ENCODE data around the gene EHHADH. TPM values are rescaled to one million over a fixed set of nuclear protein-coding genes. Genes with fewer than 3 reads are reported as not detected.

EHHADH gene
- polyA plus RNA-seq, 1 of the 3 experiments (the other 2 are of a cell fraction): 2.5 TPM

DNA sequence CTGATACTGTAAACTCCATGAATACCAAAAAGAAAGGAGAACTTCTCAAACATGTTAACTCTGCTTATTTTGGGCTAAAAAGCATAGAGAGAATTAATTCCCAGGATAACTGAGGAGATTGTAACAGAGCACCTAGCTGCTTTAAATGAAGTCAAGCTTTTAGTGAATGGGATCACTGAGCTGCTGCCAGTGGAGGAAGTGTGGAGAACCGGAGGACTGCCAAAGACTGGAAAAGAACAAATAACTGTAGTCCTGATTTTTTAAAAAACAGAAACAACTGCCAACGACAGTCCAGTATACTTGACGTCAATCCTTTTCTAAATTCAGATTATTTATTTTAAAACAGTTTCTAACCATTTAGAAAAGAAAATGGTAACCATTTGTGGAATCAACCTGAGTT is 104.3 kb downstream of the EHHADH start (continued):
- TF ChIP-seq, protein P1, sequence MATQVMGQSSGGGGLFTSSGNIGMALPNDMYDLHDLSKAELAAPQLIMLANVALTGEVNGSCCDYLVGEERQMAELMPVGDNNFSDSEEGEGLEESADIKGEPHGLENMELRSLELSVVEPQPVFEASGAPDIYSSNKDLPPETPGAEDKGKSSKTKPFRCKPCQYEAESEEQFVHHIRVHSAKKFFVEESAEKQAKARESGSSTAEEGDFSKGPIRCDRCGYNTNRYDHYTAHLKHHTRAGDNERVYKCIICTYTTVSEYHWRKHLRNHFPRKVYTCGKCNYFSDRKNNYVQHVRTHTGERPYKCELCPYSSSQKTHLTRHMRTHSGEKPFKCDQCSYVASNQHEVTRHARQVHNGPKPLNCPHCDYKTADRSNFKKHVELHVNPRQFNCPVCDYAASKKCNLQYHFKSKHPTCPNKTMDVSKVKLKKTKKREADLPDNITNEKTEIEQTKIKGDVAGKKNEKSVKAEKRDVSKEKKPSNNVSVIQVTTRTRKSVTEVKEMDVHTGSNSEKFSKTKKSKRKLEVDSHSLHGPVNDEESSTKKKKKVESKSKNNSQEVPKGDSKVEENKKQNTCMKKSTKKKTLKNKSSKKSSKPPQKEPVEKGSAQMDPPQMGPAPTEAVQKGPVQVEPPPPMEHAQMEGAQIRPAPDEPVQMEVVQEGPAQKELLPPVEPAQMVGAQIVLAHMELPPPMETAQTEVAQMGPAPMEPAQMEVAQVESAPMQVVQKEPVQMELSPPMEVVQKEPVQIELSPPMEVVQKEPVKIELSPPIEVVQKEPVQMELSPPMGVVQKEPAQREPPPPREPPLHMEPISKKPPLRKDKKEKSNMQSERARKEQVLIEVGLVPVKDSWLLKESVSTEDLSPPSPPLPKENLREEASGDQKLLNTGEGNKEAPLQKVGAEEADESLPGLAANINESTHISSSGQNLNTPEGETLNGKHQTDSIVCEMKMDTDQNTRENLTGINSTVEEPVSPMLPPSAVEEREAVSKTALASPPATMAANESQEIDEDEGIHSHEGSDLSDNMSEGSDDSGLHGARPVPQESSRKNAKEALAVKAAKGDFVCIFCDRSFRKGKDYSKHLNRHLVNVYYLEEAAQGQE (IDR thresholded peaks at IDR 0.05; ENCODE audit: low read depth, low read length): no peak

DNA sequence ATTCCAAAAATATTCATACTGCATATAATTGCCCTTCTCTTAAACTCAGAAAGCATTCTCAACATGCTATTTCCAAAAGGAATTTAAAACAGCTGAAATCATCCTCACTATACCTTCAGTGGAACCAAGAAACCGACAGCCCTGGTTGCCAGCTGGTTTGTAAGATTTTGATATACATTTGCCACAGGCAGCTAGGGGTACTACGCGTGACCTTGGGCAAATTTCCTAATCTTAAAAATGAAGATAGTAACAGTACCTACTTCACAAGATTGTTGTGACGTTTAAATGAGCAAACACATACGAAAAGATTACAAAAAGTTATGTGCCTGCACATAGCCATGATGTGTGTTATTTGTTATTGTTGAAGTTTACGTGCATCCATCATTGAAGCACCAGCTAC is 108.3 kb downstream of the EHHADH start:
- Histone ChIP-seq H4K20me1 (ENCODE audit: insufficient read depth) (no peaks in the 10 kb centered on the region), H3K9me2 (no peaks in the 10 kb centered on the region), H3F3A (replicated peaks; ENCODE audit: insufficient read depth) (no peaks in the 10 kb centered on the region), H3K36me3 (replicated peaks in 1 of 2; ENCODE audit: control insufficient read depth in 1 of 2, insufficient read depth in 2 of 2, low read length in 1 of 2) (no peaks in the 10 kb centered on the region), H3K9ac (no peak overlapping the region), H2AFZ (ENCODE audit: low read depth) (no peak overlapping the region), H3K27me3 (ENCODE audit: insufficient read depth) (peaks cover 3% of the 10 kb centered on the region; the same call in 1 of the 2 replicates), H3K79me2 (ENCODE audit: insufficient read depth) (no peaks in the 10 kb centered on the region), H3K9me3 (no peaks in the 10 kb centered on the region), H3K4me2 (no peak overlapping the region), H3K4me3 (ENCODE audit: low read depth in 2 of 2, low read length in 1 of 2) (no peak overlapping the region), H3K4me1 (ENCODE audit: control insufficient read depth in 1 of 2, insufficient read depth in 2 of 2, low read depth in 1 of 2, low read length in 1 of 2) (no peaks in the 10 kb centered on the region), H3K27ac (ENCODE audit: low read depth in 2 of 2, low read length in 1 of 2) (no peak overlapping the region)
- ChIA-PET CTCF (interaction anchor here (2.2 kb wide), 1 partner anchor 31 kb away, joined by 6 read pairs; no protein-coding TSS in a partner anchor), POLR2A (no interaction called here)
- DNase-seq: no peak
- TF ChIP-seq GABPA (IDR thresholded peaks at IDR 0.05; ENCODE audit: low read depth) (no peak), FOXJ3 (CRISPR knock-in tag; IDR thresholded peaks at IDR 0.05) (no peak), USF1 (IDR thresholded peaks at IDR 0.05; ENCODE audit: borderline replicate concordance, low read depth) (no peak), EP300 (IDR thresholded peaks at IDR 0.05; ENCODE audit: borderline replicate concordance in 1 of 2, low read depth in 1 of 2, low read length in 1 of 2) (no peak), SMC3 (IDR thresholded peaks at IDR 0.05; ENCODE audit: low read depth, low read length) (no peak), CHD2 (IDR thresholded peaks at IDR 0.05; ENCODE audit: low read length, partially characterized antibody) (no peak), NRF1 (IDR thresholded peaks at IDR 0.05; ENCODE audit: low read depth, low read length) (no peak), MXI1 (IDR thresholded peaks at IDR 0.05; ENCODE audit: low read depth, low read length) (no peak), ZBTB33 (IDR thresholded peaks at IDR 0.05; ENCODE audit: borderline replicate concordance, low read depth) (no peak), POLR2AphosphoS5 (IDR thresholded peaks at IDR 0.05; ENCODE audit: low read depth, low read length) (no peak), RFX5 (IDR thresholded peaks at IDR 0.05; ENCODE audit: low read length) (no peak), RAD21 (IDR thresholded peaks at IDR 0.05; ENCODE audit: low read length) (no peak), CTCF (IDR thresholded peaks at IDR 0.05) (no peak), RXRA (IDR thresholded peaks at IDR 0.05; ENCODE audit: borderline replicate concordance, low read depth) (no peak)
- TF ChIP-seq, protein P2, sequence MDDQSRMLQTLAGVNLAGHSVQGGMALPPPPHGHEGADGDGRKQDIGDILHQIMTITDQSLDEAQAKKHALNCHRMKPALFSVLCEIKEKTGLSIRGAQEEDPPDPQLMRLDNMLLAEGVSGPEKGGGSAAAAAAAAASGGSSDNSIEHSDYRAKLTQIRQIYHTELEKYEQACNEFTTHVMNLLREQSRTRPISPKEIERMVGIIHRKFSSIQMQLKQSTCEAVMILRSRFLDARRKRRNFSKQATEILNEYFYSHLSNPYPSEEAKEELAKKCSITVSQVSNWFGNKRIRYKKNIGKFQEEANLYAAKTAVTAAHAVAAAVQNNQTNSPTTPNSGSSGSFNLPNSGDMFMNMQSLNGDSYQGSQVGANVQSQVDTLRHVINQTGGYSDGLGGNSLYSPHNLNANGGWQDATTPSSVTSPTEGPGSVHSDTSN (IDR thresholded peaks at IDR 0.05): no peak
- TF ChIP-seq, protein P3, sequence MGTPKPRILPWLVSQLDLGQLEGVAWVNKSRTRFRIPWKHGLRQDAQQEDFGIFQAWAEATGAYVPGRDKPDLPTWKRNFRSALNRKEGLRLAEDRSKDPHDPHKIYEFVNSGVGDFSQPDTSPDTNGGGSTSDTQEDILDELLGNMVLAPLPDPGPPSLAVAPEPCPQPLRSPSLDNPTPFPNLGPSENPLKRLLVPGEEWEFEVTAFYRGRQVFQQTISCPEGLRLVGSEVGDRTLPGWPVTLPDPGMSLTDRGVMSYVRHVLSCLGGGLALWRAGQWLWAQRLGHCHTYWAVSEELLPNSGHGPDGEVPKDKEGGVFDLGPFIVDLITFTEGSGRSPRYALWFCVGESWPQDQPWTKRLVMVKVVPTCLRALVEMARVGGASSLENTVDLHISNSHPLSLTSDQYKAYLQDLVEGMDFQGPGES (IDR thresholded peaks at IDR 0.05; ENCODE audit: low read depth, low read length): no peak
- 78% methylated on average over 6 of the region's 6 CpGs for WGBS (ENCODE audit: low lambda C conversion rate)
